ENCODE results near the gene NR1D2.
"Not testable (repeated sequence)": the region's sequence is repeated elsewhere in the genome, so short reads cannot be mapped to it uniquely, and the experiment has no call there.

The NR1D2 gene

GRCh38 chr3:24012589-24013269, 67.6 kb downstream of the NR1D2 start:
- no peak for DNase-seq

DNA sequence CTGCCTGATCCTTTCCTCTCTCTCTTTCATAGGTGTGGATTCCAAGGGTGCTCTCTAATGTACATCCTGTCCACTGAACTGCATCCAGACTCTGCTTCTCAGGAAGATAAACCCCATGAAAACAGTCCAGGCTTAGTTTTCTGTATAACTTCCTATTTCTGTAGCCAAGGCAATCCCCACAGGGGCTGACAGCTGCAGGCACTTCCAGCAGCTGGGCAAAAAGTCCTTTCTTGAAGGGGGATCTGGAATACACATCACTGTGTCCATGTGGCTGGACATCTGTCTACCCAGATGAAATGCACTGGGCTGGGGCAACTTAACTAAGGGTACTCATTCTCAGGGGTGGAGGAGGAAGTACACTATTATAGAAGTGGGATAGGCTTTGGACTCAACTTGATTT, 72.2 kb downstream of the NR1D2 start:
- DNase-seq = no peak

GRCh38 chr3:24018784-24019570, 73.9 kb downstream of the NR1D2 start:
- DNase-seq = no peak

DNA sequence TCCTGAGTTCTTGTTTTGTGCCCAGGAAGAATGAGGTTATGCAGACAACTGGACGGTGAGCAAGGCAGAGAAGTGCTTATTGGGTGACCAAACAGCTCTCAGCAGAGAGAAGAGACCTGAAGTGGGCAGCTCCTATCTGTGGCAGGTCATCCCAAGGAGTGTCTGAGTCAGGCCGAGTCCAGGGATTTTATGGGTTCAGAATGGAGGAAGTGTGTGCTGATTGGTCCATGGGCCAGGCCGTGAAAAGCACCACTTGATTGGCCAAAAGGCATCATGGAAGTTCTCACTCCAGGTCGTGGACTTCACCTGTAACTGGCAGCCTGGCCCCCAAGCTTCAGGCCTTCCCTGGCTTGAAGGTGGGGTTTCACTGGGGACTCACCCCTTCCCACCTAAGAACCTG, 74.5 kb downstream of the NR1D2 start:
- DNase-seq = no peak

DNA sequence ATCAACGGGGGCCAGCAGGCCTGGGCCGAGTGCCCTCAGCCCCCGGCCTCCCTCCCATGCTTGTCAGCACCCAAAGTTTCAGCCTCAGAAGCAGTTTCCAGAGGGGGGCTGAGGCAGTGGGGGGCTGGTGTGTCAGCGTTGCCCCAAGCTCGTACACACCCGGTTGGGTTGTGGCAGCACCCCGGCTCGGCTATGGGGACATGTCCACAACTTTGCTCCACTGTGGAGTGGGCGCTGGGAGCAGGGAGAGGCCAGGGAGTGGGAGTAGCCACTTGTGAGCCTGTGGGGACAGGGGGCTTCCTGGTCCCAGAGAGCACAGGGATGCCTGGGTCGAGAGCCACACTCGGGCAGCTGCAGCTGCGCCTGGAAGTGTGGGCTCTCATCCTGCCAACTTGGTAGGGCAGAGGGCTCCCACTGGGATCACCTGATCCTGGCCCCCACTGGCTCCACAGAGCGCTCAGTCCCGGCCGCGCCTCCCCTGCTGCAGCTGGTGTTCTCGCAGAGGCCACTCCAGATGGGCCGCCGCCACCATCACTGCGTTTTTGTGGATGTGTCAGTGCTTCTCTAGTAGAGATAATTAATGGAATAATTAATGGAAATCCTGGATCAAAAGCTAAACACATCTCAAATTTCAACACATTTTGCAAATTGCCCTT, 75.1 kb downstream of the NR1D2 start:
- DNase-seq = no peak

- DNase-seq = no peak
Observed at GRCh38 chr3:24023197-24023596, 78.1 kb downstream of the NR1D2 start.

- no peak for DNase-seq
Observed at GRCh38 chr3:24025805-24026204, 80.7 kb downstream of the NR1D2 start.

GRCh38 chr3:24026665-24027064, 81.6 kb downstream of the NR1D2 start:
- not testable (repeated sequence) for DNase-seq

DNA sequence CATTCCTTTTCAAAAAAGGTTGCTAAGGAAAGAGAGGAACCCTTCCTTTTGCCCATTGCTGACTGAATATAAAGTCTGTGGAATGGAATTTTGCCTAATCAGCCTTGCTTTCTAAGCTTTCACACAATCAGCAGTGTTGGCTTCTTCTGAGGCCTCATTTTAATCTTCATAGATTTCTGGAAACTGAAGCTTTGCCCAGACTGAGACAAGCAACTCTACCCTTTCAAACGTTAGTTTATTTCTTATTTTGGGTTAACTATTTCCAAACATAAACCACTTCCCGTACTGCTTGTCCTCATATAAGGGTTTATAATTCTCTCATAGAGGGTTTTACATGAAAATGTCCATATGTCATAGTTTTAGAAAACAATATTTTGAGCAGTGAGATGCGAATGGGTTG, 82.9 kb downstream of the NR1D2 start:
- DNase-seq = no peak

Measured in NCI-H146 (cell line).